Measurements from ENCODE around the gene ARV1. TPM values are rescaled to one million over a fixed set of nuclear protein-coding genes. Genes with fewer than 3 reads are reported as not detected.

The ARV1 gene
- polyA plus RNA-seq, 1 donor (not counting 4 experiments of a cell fraction or from before 2014, with no cell fraction given), result 38.1 TPM

- Histone ChIP-seq H3K9me3 (ENCODE audit: control insufficient read depth, low read depth, low read length) (no peaks in the 10 kb centered on the region), H3K4me3 (ENCODE audit: control insufficient read depth in 2 of 3, extremely low read depth in 1 of 3, insufficient read depth in 2 of 3, low read depth in 1 of 3, low read length in 3 of 3) (no peak overlapping the region), H3K79me2 (ENCODE audit: control insufficient read depth, insufficient read depth, low read length) (peaks cover 35% of the 10 kb centered on the region), H2AFZ (ENCODE audit: control insufficient read depth, low read length) (no peak overlapping the region), H3K9ac (ENCODE audit: control insufficient read depth, extremely low read depth, insufficient read depth, low read length) (no peak overlapping the region), H3K27me3 (ENCODE audit: control insufficient read depth, extremely low read depth, insufficient read depth, low read length) (no peaks in the 10 kb centered on the region), H3K9me1 (ENCODE audit: control insufficient read depth, extremely low read depth, insufficient read depth, low read length) (no peaks in the 10 kb centered on the region), H4K20me1 (ENCODE audit: control insufficient read depth, extremely low read depth, insufficient read depth, low read length) (no peaks in the 10 kb centered on the region), H3K4me2 (ENCODE audit: control insufficient read depth, extremely low read depth, insufficient read depth, low read depth, low read length) (no peak overlapping the region), H3K36me3 (ENCODE audit: control insufficient read depth in 2 of 2, extremely low read depth in 1 of 2, insufficient read depth in 2 of 2, low read length in 2 of 2) (peaks cover 2 to 9% of the 10 kb centered on the region in 2 experiments), H3K27ac (ENCODE audit: control insufficient read depth, insufficient read depth, low read length) (no peak overlapping the region), H3K4me1 (ENCODE audit: control insufficient read depth, extremely low read depth, insufficient read depth, low read length) (peaks cover 12% of the 10 kb centered on the region)
- dilution Hi-C loops (cut with MboI; ENCODE audit: extremely low pct_ligation_motif_present, low sequenced_read_pairs), result no loop called here
- FAIRE-seq, result no peak
- no peak for DNase-seq (ENCODE audit: low read depth, low spot score)
- TF ChIP-seq EZH2 (IDR thresholded peaks at IDR 0.05; ENCODE audit: low read length) (no peak), CTCF (optimal IDR thresholded peaks at IDR 0.05 in 1 of 3, IDR thresholded peaks at IDR 0.05 in 1 of 3, conservative IDR thresholded peaks at IDR 0.05 in 1 of 3; ENCODE audit: extremely low read depth in 1 of 3, insufficient read depth in 2 of 3, low read length in 3 of 3) (no peak)
Observed at GRCh38 chr1:230975636-230976035, 3.3 kb upstream of the ARV1 start.

- Histone ChIP-seq H3K9me3 (ENCODE audit: control insufficient read depth, low read depth, low read length) (no peaks in the 10 kb centered on the region), H3K4me3 (ENCODE audit: control insufficient read depth in 2 of 3, extremely low read depth in 1 of 3, insufficient read depth in 2 of 3, low read depth in 1 of 3, low read length in 3 of 3) (no peak overlapping the region), H3K27me3 (ENCODE audit: control insufficient read depth, extremely low read depth, insufficient read depth, low read length) (no peaks in the 10 kb centered on the region), H3K36me3 (ENCODE audit: control insufficient read depth in 2 of 2, extremely low read depth in 1 of 2, insufficient read depth in 2 of 2, low read length in 2 of 2) (peaks cover 6 to 15% of the 10 kb centered on the region in 2 experiments), H3K9ac (ENCODE audit: control insufficient read depth, extremely low read depth, insufficient read depth, low read length) (no peak overlapping the region), H2AFZ (ENCODE audit: control insufficient read depth, low read length) (no peak overlapping the region), H3K79me2 (ENCODE audit: control insufficient read depth, insufficient read depth, low read length) (peaks cover 42% of the 10 kb centered on the region), H3K4me1 (ENCODE audit: control insufficient read depth, extremely low read depth, insufficient read depth, low read length) (peaks cover 12% of the 10 kb centered on the region), H4K20me1 (ENCODE audit: control insufficient read depth, extremely low read depth, insufficient read depth, low read length) (no peaks in the 10 kb centered on the region), H3K27ac (ENCODE audit: control insufficient read depth, insufficient read depth, low read length) (no peak overlapping the region), H3K9me1 (ENCODE audit: control insufficient read depth, extremely low read depth, insufficient read depth, low read length) (no peaks in the 10 kb centered on the region), H3K4me2 (ENCODE audit: control insufficient read depth, extremely low read depth, insufficient read depth, low read depth, low read length) (no peak overlapping the region)
- FAIRE-seq, result no peak
- dilution Hi-C loops (cut with MboI; ENCODE audit: extremely low pct_ligation_motif_present, low sequenced_read_pairs), result no loop called here
- TF ChIP-seq CTCF (optimal IDR thresholded peaks at IDR 0.05 in 1 of 3, IDR thresholded peaks at IDR 0.05 in 1 of 3, conservative IDR thresholded peaks at IDR 0.05 in 1 of 3; ENCODE audit: extremely low read depth in 1 of 3, insufficient read depth in 2 of 3, low read length in 3 of 3) (no peak), EZH2 (IDR thresholded peaks at IDR 0.05; ENCODE audit: low read length) (no peak)
- DNase-seq (ENCODE audit: low read depth, low spot score), result no peak
Observed at GRCh38 chr1:230976360-230976759, 2.5 kb upstream of the ARV1 start.
